ENCODE results near the gene CCL24.
"Not testable (repeated sequence)": the region's sequence is repeated elsewhere in the genome, so short reads cannot be mapped to it uniquely, and the experiment has no call there.

CCL24 gene

GRCh38 chr7:75780647-75781273 is 32.8 kb downstream of the CCL24 start:
- DNase-seq (ENCODE audit: low spot score): not testable (repeated sequence)

DNA sequence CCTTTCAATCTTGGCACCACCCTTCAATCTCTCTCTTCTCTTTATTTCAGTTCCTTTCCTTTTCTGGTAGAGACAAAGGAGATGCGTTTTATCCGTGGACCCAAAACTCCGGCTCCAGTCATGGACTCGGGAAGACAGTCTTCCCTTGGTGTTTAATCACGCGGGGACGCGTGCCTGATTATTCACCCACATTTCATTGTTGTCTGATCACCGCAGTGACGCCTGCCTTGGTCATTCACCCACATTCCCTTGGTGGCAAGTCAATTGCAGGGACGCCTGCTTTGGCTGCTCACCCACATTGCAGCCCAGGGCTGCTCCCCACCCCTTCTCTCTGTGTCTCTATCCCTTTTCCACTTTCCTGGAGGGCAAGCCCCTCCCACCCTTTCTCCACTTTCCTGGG is 34.1 kb downstream of the CCL24 start:
- DNase-seq (ENCODE audit: low spot score): not testable (repeated sequence)

DNA sequence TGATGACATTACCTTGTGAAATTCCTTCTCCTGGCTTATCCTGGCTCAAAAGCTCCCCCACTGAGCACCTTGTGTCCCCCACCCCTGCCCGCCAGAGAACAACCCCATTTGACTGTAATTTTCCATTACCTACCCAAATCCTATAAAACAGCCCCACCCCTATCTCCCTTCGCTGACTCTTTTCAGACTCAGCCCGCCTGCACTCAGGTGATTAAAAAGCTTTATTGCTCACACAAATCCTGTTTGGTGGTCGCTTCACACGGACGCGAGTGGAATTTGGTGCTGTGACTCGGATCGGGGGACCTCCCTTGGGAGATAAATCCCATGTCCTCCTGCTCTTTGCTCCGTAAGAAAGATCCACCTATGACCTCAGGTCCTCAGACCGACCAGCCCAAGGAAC is 34.6 kb downstream of the CCL24 start:
- DNase-seq (ENCODE audit: low spot score): not testable (repeated sequence)

DNA sequence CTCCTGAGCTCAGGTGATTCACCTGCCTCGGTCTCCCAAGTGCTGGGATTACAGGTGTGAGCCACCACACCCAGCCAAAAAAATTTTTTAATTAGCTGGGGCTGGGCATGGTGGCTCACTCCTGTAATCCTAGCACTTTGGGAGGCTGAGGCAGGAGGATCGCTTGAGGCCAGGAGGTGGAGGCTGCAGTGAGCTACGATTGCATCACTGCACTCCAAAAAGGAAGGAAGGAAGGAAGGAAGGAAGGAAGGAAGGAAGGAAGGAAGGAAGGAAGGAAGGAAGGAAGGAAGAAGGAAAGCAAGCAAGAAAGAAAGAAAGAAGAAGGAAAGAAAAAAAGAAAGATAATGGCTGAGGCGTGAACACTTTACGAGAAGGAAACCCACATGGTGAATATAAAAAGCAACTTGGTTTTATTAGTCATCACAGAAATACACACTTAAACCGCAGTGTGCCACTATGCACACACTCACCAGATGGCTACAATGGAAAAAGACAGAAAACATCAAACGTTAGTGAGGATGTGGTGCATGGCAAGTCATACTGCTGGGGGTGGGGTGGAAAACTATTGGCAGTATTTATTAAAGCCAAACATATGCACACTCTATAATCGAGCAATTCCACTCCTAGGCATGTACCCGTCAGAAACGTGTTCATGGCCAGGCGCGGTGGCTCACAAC is 37.2 kb downstream of the CCL24 start:
- DNase-seq (ENCODE audit: low spot score): no peak

GRCh38 chr7:75773958-75774357 is 39.6 kb downstream of the CCL24 start:
- DNase-seq (ENCODE audit: low spot score): not testable (repeated sequence)

DNA sequence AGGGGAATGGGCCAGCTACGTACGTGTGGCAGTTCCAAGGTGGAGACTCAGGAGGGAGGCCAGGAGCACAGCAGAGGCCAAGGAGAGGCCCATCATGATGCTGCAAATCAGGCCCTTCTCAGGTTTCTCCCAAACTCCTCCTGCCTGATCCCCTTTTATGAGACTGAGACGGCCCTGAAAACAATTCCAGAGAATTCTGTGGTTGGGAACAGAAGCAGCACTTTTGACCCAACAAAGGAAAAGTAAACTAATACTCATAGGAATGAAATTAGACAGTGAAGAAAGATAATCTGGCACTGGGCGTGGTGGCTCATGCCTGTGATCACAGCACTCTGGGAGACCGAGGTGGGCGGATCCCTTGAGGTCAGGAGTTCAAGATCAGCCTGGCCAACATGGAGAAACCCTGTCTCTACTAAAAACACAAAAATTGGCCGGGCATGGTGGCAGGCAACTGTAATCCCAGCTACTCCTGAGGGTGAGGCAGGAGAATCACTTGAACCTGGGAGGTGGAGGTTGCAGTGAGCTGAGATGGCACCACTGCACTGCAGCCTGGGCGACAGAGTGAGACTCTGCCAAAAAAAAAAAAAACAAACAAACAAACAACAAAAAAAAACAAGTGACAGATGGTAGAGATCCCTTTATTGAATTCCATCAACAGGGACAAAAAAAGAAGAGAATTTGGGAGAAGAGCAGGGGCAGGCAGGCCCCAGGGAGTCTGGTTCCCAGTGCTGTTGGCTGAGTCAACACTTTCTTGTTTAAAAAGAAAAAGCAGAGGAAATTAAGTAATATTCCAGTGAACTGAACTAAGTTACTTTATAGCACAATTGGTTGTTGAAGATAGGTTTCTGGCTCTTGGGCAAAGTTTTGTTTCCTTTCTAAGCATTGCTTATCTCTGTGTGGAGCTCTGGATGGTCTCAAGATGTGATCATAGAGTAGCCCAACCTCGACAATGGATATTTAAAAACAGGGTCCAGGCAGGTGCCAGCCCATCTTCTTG is 41.2 kb downstream of the CCL24 start, which contains the start of gene CCL26:
Gene CCL26, minus strand, starts transcription at position 131 of the 997 bp plus-strand sequence. Its CDS starts 35 bp downstream, at position 96.
- no peak for DNase-seq (ENCODE audit: low spot score)

- DNase-seq (ENCODE audit: low spot score): no peak
Observed at GRCh38 chr7:75771224-75771623, 42.4 kb downstream of the CCL24 start.

DNA sequence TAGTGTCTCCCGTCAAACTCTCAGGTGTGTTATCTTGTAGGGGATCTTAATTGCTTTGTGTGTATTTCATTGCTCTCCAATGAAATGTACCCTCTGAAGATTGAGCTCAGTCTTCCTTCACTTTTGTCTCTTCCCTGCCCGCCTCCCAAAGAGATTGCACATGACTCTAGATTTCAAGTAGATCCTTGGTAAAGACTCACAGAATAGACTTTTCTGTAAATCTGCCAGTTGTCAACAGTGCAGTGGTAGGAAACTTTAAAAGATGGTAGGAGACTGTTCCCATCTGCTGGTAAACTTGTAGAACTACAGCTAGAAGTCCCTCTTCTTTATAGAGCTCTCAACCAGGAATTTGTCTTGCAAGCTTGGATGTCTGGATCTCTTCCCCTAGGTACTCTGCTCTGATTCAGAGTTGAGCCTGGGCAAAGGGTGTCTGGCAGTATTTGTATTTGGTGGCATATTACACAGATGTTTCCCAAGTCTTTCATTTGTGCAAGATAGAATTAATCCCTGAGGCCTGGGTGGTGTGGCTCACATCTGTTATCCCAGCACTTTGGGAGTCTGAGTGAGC is 51.2 kb downstream of the CCL24 start:
- peak; percentile 75 for DNase-seq (ENCODE audit: low spot score)

- DNase-seq (ENCODE audit: low spot score): not testable (repeated sequence)
Observed at GRCh38 chr7:75761801-75762200, 51.8 kb downstream of the CCL24 start.
